ENCODE measurements around the gene TMEM183A. TPM values are rescaled to one million over a fixed set of nuclear protein-coding genes. Genes with fewer than 3 reads are reported as not detected.
A peak's percentile ranks its signal among the peaks of the same experiment; 100 is the strongest.

The TMEM183A gene
- total and polyA plus RNA-seq, 8 donors: 54.0 to 74.2 (median 68.8) TPM

DNA sequence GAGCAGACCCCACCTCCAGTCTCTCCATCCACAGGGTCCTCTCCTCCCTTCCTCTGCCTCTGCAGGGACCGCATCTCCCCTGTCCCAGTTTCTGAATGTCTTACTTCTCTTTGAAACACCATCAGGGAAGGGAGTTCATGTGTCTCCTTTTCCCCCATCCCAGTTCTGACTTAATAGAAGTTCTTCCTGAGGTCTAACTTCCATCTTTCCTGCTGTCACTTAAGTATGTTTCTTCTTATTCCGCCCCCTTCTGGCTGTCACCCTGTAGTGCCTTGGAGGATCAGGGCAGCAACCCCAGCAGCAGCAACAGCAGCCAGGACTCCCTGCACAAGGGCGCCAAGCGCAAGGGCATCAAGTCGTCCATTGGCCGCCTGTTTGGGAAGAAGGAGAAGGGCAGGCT, 49.3 kb downstream of the TMEM183A start:
- ATAC-seq: no peak

GRCh38 chr1:203057911-203058675, 50.9 kb downstream of the TMEM183A start:
- DNase-seq (no peak), ATAC-seq (peak; percentile 50)
- Histone ChIP-seq H3K27me3 (no peaks in the 10 kb centered on the region), H3K9me3 (no peaks in the 10 kb centered on the region), H3K36me3 (no peaks in the 10 kb centered on the region), H3K27ac (peak overlapping the region in 1 of 2 donors; percentile 77), H3K4me1 (peaks cover 0 to 42% of the 10 kb centered on the region in 2 donors), H3K4me3 (no peak overlapping the region)
- intact Hi-C loops (cut with DNase I): no loop called here
- no peak for TF ChIP-seq CTCF (IDR thresholded peaks at IDR 0.05)

More for the DNA sequence above, 49.3 kb downstream of the TMEM183A start:
- intact Hi-C loops (cut with DNase I): no loop called here
- H3K4me3 ChIP-seq: no peak overlapping the region
- no peaks in the 10 kb centered on the region for H3K36me3 ChIP-seq
- H3K27ac ChIP-seq: no peak overlapping the region
- no peak for TF ChIP-seq CTCF (IDR thresholded peaks at IDR 0.05)
- peaks cover 0 to 37% of the 10 kb centered on the region in 2 donors for H3K4me1 ChIP-seq
- DNase-seq: no peak
- H3K27me3 ChIP-seq: peaks cover 0 to 6% of the 10 kb centered on the region in 2 donors
- H3K9me3 ChIP-seq: no peaks in the 10 kb centered on the region

GRCh38 chr1:203058676-203058935, 51.4 kb downstream of the TMEM183A start:
- no peak for DNase-seq
- Histone ChIP-seq H3K9me3 (no peaks in the 10 kb centered on the region), H3K36me3 (no peaks in the 10 kb centered on the region), H3K4me1 (peaks cover 0 to 43% of the 10 kb centered on the region in 2 donors), H3K27ac (peak overlapping the region in 1 of 2 donors; percentile 77), H3K4me3 (no peak overlapping the region), H3K27me3 (no peaks in the 10 kb centered on the region)
- intact Hi-C loops (cut with DNase I): no loop called here
- ATAC-seq: peak; percentile 34
- TF ChIP-seq CTCF (IDR thresholded peaks at IDR 0.05): no peak

DNA sequence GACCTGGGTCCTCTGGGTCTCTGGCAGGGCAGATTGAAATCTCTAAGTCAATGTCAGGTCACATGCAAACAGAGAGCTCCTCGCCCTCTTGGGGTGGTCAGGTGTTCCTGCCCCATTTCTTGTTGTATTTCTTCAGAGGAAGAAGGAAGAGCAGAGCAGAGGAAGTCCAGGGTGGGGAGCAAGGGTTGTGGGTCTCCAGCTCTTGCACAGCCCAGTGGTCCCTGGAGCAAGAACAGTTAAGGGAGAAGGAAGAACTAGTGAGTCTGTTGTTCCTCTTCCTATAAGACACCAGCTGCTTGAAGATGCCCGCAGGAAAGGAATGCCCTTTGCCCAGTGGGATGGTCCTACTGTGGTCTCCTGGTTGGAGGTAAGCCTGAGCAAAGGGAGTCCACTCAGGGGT, 52.3 kb downstream of the TMEM183A start:
- peak; percentile 20 for ATAC-seq
- DNase-seq: peak in 1 of 4 donors; percentile 13
- intact Hi-C loops (cut with DNase I): no loop called here
- Histone ChIP-seq H3K36me3 (no peaks in the 10 kb centered on the region), H3K27ac (peak overlapping the region in 1 of 2 donors; percentile 77), H3K27me3 (no peaks in the 10 kb centered on the region), H3K4me3 (no peak overlapping the region), H3K4me1 (peaks cover 0 to 43% of the 10 kb centered on the region in 2 donors), H3K9me3 (no peaks in the 10 kb centered on the region)
- no peak for TF ChIP-seq CTCF (IDR thresholded peaks at IDR 0.05)

DNA sequence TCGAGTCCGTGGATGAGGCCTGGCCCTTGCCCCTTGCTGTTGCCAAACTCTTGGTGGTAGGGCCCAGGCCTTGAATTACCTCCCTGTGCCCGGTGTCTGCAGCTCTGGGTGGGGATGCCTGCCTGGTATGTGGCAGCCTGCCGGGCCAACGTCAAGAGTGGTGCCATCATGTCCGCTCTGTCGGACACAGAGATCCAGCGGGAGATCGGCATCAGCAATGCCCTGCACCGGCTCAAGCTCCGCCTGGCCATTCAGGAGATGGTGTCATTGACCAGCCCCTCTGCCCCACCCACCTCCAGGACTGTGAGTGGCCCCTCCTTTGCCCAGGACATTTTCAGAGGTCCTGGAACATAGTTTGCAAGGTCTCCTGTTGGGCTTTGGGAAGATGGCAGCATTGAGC, 52.9 kb downstream of the TMEM183A start:
- Histone ChIP-seq H3K9me3 (no peaks in the 10 kb centered on the region), H3K27ac (no peak overlapping the region), H3K27me3 (no peaks in the 10 kb centered on the region), H3K4me3 (no peak overlapping the region), H3K36me3 (no peaks in the 10 kb centered on the region), H3K4me1 (peaks cover 0 to 43% of the 10 kb centered on the region in 2 donors)
- intact Hi-C loops (cut with DNase I): no loop called here
- ATAC-seq (no peak), DNase-seq (peak in 1 of 4 donors; percentile 54)
- no peak for TF ChIP-seq CTCF (IDR thresholded peaks at IDR 0.05)
